ENCODE measurements around the gene MAST4.
A peak's percentile ranks its signal among the peaks of the same experiment; 100 is the strongest.

MAST4 gene

DNA sequence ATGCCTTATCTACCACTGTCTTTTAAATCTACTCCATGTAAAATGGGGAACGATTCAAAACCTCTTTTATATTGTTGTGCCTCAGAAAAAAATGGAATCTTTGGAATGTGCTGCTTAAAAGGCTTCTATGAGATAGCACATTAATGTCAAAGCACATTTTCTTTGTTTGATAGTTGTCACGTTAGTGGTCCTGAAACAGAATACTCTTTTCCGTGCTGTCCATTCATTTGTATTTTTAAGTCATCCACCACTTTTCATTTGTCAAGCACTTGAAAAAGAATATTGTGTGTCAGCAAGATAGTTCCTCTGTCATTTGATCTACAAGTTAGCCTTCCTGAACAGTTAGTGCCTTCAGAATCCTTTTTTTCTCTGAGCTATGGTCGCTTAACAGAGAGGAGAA is 246.9 kb downstream of the MAST4 start:
- H3K27me3 ChIP-seq (replicated peaks) = no peaks in the 10 kb centered on the region
- no peak overlapping the region for H3K4me3 ChIP-seq (ENCODE audit: low read depth, low read length)
- DNase-seq = no peak
- TF ChIP-seq CTCF (IDR thresholded peaks at IDR 0.05; ENCODE audit: low read depth, low read length, missing control alignments) = no peak
- no peak overlapping the region for H3K27ac ChIP-seq
- no peaks in the 10 kb centered on the region for H3K36me3 ChIP-seq (replicated peaks)
- in situ Hi-C loops (cut with HindIII; ENCODE audit: low pct_ligation_motif_present, low sequenced_read_pairs) = no loop called here

GRCh38 chr5:66848749-66849641 is 252.8 kb downstream of the MAST4 start:
- TF ChIP-seq CTCF (IDR thresholded peaks at IDR 0.05; ENCODE audit: low read depth, low read length, missing control alignments) = no peak
- no peak overlapping the region for H3K27ac ChIP-seq
- in situ Hi-C loops (cut with HindIII; ENCODE audit: low pct_ligation_motif_present, low sequenced_read_pairs) = no loop called here
- H3K27me3 ChIP-seq (replicated peaks) = no peaks in the 10 kb centered on the region
- no peaks in the 10 kb centered on the region for H3K36me3 ChIP-seq (replicated peaks)
- H3K4me3 ChIP-seq (ENCODE audit: low read depth, low read length) = no peak overlapping the region
- DNase-seq = peak; percentile 23

- in situ Hi-C loops (cut with HindIII; ENCODE audit: low pct_ligation_motif_present, low sequenced_read_pairs) = no loop called here
Measured at GRCh38 chr5:66849803-66850202, 253.6 kb downstream of the MAST4 start.

GRCh38 chr5:66850354-66851075 is 254.3 kb downstream of the MAST4 start:
- in situ Hi-C loops (cut with HindIII; ENCODE audit: low pct_ligation_motif_present, low sequenced_read_pairs) = no loop called here
- no peak for TF ChIP-seq CTCF (IDR thresholded peaks at IDR 0.05; ENCODE audit: low read depth, low read length, missing control alignments)
- Histone ChIP-seq H3K36me3 (replicated peaks) (no peaks in the 10 kb centered on the region), H3K27me3 (replicated peaks) (no peaks in the 10 kb centered on the region), H3K27ac (no peak overlapping the region), H3K4me3 (ENCODE audit: low read depth, low read length) (no peak overlapping the region)
- DNase-seq = no peak

More at GRCh38 chr5:66849803-66850202, 253.6 kb downstream of the MAST4 start:
- Histone ChIP-seq H3K4me3 (ENCODE audit: low read depth, low read length) (no peak overlapping the region), H3K36me3 (replicated peaks) (no peaks in the 10 kb centered on the region), H3K27ac (no peak overlapping the region), H3K27me3 (replicated peaks) (no peaks in the 10 kb centered on the region)
- TF ChIP-seq CTCF (IDR thresholded peaks at IDR 0.05; ENCODE audit: low read depth, low read length, missing control alignments) = no peak
- peak; percentile 16 for DNase-seq

- Histone ChIP-seq H3K27me3 (replicated peaks) (no peaks in the 10 kb centered on the region), H3K36me3 (replicated peaks) (no peaks in the 10 kb centered on the region), H3K4me3 (ENCODE audit: low read depth, low read length) (no peak overlapping the region), H3K27ac (no peak overlapping the region)
- in situ Hi-C loops (cut with HindIII; ENCODE audit: low pct_ligation_motif_present, low sequenced_read_pairs) = no loop called here
- no peak for TF ChIP-seq CTCF (IDR thresholded peaks at IDR 0.05; ENCODE audit: low read depth, low read length, missing control alignments)
- DNase-seq = no peak
Measured at GRCh38 chr5:66851306-66851705, 255.1 kb downstream of the MAST4 start.

Data from brain microvascular endothelial cell (primary cell).